Measurements from ENCODE around the gene ITGB3BP. TPM values are rescaled to one million over a fixed set of nuclear protein-coding genes. Genes with fewer than 3 reads are reported as not detected.

ITGB3BP gene
- total RNA-seq, 2 experiments from 2014 or later: 8.3 to 9.3 TPM

- TF ChIP-seq, protein P1, sequence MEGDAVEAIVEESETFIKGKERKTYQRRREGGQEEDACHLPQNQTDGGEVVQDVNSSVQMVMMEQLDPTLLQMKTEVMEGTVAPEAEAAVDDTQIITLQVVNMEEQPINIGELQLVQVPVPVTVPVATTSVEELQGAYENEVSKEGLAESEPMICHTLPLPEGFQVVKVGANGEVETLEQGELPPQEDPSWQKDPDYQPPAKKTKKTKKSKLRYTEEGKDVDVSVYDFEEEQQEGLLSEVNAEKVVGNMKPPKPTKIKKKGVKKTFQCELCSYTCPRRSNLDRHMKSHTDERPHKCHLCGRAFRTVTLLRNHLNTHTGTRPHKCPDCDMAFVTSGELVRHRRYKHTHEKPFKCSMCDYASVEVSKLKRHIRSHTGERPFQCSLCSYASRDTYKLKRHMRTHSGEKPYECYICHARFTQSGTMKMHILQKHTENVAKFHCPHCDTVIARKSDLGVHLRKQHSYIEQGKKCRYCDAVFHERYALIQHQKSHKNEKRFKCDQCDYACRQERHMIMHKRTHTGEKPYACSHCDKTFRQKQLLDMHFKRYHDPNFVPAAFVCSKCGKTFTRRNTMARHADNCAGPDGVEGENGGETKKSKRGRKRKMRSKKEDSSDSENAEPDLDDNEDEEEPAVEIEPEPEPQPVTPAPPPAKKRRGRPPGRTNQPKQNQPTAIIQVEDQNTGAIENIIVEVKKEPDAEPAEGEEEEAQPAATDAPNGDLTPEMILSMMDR (IDR thresholded peaks at IDR 0.05): no peak
- H3K9me3 ChIP-seq (ENCODE audit: control insufficient read depth in 1 of 2, insufficient read depth in 1 of 2, low read length in 2 of 2): peaks cover 0 to 5% of the 10 kb centered on the region in 2 experiments
- no peaks in the 10 kb centered on the region for H3K4me1 Mint-ChIP-seq (ENCODE audit: low read depth)
- H3K9me3 Mint-ChIP-seq: no peaks in the 10 kb centered on the region
- intact Hi-C loops (cut with DNase I, micrococcal nuclease): no loop called here
- DNase-seq: no peak
- ATAC-seq (ENCODE audit: poor library complexity): no peak
- H3K27me3 ChIP-seq (ENCODE audit: control insufficient read depth in 1 of 2, insufficient read depth in 2 of 2, low read length in 2 of 2): no peaks in the 10 kb centered on the region
- H3K27me3 Mint-ChIP-seq: no peaks in the 10 kb centered on the region
- ChIA-PET CTCF (no interaction called here), POLR2A (no interaction called here)
- peaks cover 20% of the 10 kb centered on the region for H3K36me3 Mint-ChIP-seq (ENCODE audit: low read depth)
- no peaks in the 10 kb centered on the region for H3K36me3 ChIP-seq (ENCODE audit: insufficient read depth, low read length)
- no peak overlapping the region for H3K27ac Mint-ChIP-seq
- H3K4me3 ChIP-seq (ENCODE audit: low read length): no peak overlapping the region
- no peak overlapping the region for H3K27ac ChIP-seq (ENCODE audit: low read depth in 1 of 2, low read length in 2 of 2)
- no peak overlapping the region for H3K4me3 Mint-ChIP-seq
- H3K4me1 ChIP-seq (ENCODE audit: insufficient read depth, low read length): no peaks in the 10 kb centered on the region
These were observed 24.9 kb downstream of the ITGB3BP start for GRCh38 chr1:63498106-63498505.

- no peak for ATAC-seq (ENCODE audit: poor library complexity)
- ChIA-PET CTCF (interaction anchor here (0.8 kb wide), 1 partner anchor 9 kb away, joined by 3 read pairs; no protein-coding TSS in a partner anchor), POLR2A (no interaction called here)
- peaks cover 20% of the 10 kb centered on the region for H3K36me3 Mint-ChIP-seq (ENCODE audit: low read depth)
- H3K27me3 Mint-ChIP-seq: no peaks in the 10 kb centered on the region
- intact Hi-C loops (cut with DNase I, micrococcal nuclease): no loop called here
- no peak for DNase-seq
- no peaks in the 10 kb centered on the region for H3K4me1 Mint-ChIP-seq (ENCODE audit: low read depth)
- no peaks in the 10 kb centered on the region for H3K9me3 Mint-ChIP-seq
- Histone ChIP-seq H3K27me3 (ENCODE audit: control insufficient read depth in 1 of 2, insufficient read depth in 2 of 2, low read length in 2 of 2) (no peaks in the 10 kb centered on the region), H3K4me1 (ENCODE audit: insufficient read depth, low read length) (no peaks in the 10 kb centered on the region), H3K9me3 (ENCODE audit: control insufficient read depth in 1 of 2, insufficient read depth in 1 of 2, low read length in 2 of 2) (peaks cover 0 to 5% of the 10 kb centered on the region in 2 experiments), H3K36me3 (ENCODE audit: insufficient read depth, low read length) (no peaks in the 10 kb centered on the region), H3K27ac (ENCODE audit: low read depth in 1 of 2, low read length in 2 of 2) (no peak overlapping the region), H3K4me3 (ENCODE audit: low read length) (no peak overlapping the region)
- TF ChIP-seq, protein P1 (IDR thresholded peaks at IDR 0.05): no peak
- H3K27ac Mint-ChIP-seq: no peak overlapping the region
- no peak overlapping the region for H3K4me3 Mint-ChIP-seq
These were observed 25.4 kb downstream of the ITGB3BP start for GRCh38 chr1:63497577-63497976.

GRCh38 chr1:63487336-63488065 lies 35.5 kb downstream of the ITGB3BP start:
- Histone ChIP-seq H3K36me3 (ENCODE audit: insufficient read depth, low read length) (no peaks in the 10 kb centered on the region), H3K9me3 (ENCODE audit: control insufficient read depth in 1 of 2, insufficient read depth in 1 of 2, low read length in 2 of 2) (no peaks in the 10 kb centered on the region), H3K27me3 (ENCODE audit: control insufficient read depth in 1 of 2, insufficient read depth in 2 of 2, low read length in 2 of 2) (no peaks in the 10 kb centered on the region), H3K27ac (ENCODE audit: low read depth in 1 of 2, low read length in 2 of 2) (no peak overlapping the region), H3K4me3 (ENCODE audit: low read length) (no peak overlapping the region), H3K4me1 (ENCODE audit: insufficient read depth, low read length) (no peaks in the 10 kb centered on the region)
- Mint-ChIP-seq H3K4me1 (ENCODE audit: low read depth) (no peaks in the 10 kb centered on the region), H3K4me3 (no peak overlapping the region), H3K27me3 (no peaks in the 10 kb centered on the region), H3K36me3 (ENCODE audit: low read depth) (peaks cover 14% of the 10 kb centered on the region), H3K9me3 (no peaks in the 10 kb centered on the region), H3K27ac (no peak overlapping the region)
- ATAC-seq (ENCODE audit: poor library complexity) (no peak), DNase-seq (no peak)
- CTCF ChIA-PET: interaction anchor here (1.2 kb wide), 1 partner anchor 19 kb away, joined by 3 read pairs; no protein-coding TSS in a partner anchor
- intact Hi-C loops (cut with DNase I, micrococcal nuclease): no loop called here
- POLR2A ChIA-PET: no interaction called here
- TF ChIP-seq, protein P1 (IDR thresholded peaks at IDR 0.05): no peak
